GM18867 (cell line): ENCODE measurements around the gene GOLGA8H.
"Not testable (repeated sequence)": the region's sequence is repeated elsewhere in the genome, so short reads cannot be mapped to it uniquely, and the experiment has no call there.

ENCODE experiments used
- ATAC-seq: cut with Tn5 transposase; IDR thresholded peaks from one replicate; pipeline ENCODE4 v1.9.1; 2021; ENCODE audit warnings: mild to moderate bottlenecking, moderate library complexity; ENCODE audit not compliant: unreplicated experiment

Gene GOLGA8H, protein sequence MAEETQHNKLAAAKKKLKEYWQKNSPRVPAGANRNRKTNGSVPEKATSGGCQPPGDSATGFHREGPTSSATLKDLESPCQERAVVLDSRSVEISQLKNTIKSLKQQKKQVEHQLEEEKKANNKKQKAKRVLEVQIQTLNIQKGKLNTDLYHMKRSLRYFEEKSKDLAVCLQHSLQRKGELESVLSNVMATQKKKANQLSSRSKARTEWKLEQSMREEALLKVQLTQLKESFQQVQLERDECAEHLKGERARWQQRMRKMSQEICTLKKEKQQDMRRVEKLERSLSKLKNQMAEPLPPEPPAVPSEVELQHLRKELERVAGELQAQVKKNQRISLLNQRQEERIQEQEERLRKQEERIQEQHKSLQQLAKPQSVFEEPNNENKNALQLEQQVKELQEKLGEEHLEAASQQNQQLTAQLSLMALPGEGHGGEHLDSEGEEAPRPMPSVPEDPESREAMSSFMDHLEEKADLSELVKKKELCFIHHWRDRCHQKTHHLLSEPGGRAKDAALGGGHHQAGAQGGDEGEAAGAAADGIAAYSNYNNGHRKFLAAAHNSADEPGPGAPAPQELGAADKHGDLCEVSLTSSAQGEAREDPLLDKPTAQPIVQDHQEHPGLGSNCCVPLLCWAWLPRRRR

DNA sequence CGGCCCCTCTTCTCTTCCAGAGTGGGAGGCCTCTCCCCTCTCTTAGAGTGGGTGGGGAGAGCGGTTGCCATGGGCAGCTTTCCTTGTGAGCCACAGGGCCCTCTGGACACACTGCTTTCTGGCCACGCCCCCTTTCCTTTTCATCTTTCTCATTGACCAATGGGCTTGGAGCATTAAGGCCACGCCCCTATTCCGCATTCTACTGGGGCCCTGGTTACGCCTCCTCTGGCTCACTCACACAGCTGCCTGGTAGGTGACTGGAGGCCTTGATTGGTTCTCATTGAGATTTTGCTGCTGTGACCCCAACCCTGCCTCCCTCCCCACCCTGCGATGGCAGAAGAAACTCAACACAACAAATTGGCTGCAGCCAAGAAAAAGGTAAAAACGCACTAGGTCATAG is at the start of gene GOLGA8H:
Gene GOLGA8H (plus strand): TSS at position 233 of the 400 bp plus-strand sequence. CDS start 98 bp downstream, at position 331.
- not testable (repeated sequence) for ATAC-seq

DNA sequence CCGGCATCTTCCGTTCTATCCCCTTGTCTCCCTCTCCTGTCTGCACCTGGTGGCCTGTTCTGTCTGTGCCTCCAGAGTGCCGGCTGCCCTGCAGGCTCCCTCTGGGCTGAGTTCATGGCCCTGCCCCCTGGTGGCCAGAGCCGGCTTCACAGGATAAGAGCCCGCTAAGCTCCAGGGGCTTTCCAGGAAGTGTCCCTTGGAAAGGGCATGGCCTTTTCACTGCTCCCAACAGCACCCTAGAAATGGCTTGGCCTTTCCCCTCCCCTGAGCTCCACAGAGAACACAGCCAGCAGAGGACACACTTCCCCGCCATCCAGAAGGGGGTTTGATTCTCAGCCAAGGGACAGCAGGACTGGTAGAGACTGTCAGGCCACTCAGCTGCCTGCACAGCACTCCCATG is 36.9 kb upstream of the GOLGA8H start:
- ATAC-seq = peak; percentile 58

DNA sequence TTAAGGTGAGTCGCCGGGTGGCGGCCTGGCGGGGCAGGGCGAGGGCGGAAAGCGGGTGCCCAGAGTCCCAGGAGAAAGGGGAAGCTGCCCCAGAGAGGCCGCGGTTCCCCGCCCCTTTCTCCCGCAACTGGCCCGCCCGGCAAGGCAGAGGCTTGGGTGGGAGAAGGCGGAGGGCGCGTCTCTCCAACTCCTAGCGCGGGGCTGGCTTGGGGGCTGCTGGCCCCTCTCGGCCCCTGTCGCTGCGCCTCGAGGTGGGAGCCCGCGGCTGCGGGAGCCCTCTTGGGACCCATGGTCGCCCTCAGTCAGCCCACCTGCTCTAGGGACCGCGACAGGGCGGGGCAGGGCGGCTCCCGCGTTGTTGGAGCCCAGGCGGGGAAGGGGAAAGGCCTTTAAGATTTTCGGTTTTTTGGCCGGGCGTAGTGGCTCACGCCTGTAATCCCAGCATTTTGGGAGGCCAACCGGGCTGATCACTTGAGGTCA is 30.8 kb upstream of the GOLGA8H start:
- ATAC-seq = not testable (repeated sequence)

DNA sequence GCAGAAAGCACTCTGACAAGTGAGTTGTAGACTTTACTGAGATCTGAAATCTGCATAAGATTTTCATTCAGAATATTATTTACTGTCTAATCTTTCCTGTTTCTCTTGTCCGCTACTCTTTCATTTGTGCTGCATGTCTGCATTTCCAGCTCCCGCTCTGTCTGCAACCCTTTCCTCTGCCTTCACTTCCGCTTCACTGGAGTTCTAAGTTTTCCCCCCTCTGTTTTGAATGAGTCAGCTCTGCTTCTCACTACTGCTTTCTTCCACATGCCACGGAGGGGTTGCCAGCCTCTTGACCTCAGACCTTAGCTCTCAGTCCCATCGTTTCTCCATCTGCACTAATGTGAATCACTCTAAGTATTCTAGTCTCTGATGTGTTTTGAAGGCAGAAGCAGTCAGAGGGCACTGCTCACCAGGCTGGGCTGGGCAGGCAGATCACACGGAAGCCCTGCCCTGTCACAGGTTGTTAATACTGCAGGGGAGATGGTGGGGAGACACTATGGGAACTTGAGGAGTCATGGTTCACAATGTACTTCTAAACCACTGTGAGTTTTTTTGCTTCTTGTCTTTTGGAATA is 24.3 kb upstream of the GOLGA8H start:
- not testable (repeated sequence) for ATAC-seq

DNA sequence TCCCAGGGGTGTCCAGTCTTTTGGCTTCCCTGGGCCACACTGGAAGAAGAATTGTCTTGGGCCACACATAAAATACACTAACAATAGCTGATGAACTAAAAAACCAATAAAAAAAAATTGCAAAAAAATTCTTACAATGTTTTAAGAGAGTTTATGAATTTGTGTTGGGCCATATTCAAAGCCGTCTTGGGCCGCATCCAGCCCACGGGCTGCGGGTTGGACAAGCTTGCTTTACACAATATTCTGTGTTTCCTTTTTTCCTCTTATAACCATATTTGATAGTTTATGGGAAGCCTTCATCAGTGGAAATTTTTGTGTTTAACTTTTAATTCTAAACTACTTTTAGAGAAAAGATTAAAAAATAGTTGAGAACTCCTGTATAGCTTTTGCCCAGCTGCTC is 23.1 kb upstream of the GOLGA8H start:
- not testable (repeated sequence) for ATAC-seq

DNA sequence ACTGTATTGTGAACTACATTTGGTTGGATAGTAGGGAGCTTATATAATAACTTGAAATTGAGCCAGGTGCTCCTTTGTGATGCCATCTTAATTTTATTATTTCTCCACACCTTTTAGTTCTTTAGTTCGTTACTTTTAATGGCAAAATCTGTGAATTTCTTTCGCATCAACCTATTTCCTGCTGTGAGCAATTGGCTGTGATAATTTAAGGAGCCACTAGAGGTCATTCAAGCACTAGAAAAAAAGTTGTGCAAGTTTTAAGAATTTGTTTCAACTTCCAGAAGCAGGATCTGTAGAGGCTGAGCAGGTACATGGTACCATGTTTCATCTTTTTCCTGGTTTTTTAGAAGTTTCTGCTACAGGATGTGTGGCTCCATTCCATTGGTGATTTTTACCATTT is 4.9 kb upstream of the GOLGA8H start:
- ATAC-seq = not testable (repeated sequence)

DNA sequence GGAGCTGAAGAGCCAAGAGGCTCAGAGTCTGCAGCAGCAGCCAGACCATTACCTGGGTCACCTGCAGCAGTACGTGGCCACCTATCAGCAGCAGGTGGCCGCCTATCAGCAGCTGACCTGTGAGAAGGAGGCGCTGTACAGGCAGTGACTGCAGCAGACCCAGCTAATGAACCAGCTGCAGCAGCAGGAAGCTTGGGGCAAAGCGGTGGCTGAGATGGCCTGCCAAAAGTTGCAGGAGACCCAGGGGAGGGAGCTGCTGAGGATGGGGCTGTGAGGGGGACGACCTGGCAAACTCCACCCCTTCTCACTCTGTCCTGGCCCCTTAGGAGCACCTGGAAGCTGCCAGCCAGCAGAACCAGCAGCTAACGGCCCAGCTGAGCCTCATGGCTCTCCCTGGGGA is 8.4 kb downstream of the GOLGA8H start:
- ATAC-seq = not testable (repeated sequence)

DNA sequence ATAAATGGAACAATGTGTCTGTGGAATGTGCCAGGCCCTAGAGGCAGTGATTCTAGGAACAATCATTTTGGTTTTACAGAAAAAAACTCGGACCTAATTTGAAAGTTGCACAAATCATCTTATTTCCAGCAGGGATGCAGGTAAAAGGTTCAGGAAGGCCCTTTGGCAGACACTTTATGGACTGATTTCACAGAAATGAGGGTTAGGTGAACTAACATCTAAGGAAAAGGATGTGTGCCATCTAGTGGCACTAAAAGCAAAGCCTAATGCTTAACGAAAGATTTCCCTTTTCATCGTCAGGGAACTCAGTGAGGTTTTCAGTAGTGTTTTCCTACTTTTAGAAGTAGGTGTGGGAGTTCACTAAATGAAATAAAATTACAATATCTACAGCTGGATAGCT is 17.5 kb downstream of the GOLGA8H start:
- ATAC-seq = not testable (repeated sequence)

DNA sequence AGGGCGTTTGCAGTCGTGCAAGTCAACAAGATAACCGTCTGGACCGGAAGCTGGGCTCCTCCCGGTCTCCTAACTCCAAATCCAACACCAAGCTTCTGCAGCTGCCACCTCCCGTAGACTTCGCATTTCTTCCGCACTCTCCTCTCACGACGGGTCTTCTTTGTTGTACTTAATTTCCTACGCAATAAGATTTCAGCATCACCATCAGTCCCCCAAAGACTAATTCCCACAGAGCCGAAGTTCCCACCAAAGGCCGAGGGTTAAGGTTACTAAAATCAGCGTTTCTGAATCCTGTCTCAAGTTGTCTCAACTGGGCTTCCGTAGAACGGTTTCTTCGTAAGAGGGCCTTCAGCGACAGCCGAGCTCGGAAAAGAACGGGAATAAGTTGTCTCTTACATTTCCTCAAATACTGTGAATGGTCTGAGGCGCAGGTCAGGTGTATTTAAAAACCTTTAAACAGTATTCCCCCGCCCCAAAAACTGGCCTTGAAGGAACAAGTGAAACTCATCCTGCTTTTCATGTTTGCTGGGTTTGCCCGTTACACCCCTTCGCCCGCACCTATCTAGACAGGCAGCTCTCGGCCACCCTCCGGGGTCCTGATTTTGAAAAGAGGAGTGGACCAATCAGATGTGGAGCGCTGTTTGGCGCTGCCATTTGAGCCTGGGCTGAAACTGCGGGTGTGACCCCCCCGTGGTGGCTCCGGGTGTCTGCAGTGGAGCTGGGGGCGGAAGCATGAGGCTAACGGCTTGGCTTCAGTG is 21.8 kb downstream of the GOLGA8H start, which contains the start of gene ARHGAP11B:
Gene ARHGAP11B (plus strand): TSS at position 693 of the 758 bp plus-strand sequence.
- peak; percentile 89 for ATAC-seq

DNA sequence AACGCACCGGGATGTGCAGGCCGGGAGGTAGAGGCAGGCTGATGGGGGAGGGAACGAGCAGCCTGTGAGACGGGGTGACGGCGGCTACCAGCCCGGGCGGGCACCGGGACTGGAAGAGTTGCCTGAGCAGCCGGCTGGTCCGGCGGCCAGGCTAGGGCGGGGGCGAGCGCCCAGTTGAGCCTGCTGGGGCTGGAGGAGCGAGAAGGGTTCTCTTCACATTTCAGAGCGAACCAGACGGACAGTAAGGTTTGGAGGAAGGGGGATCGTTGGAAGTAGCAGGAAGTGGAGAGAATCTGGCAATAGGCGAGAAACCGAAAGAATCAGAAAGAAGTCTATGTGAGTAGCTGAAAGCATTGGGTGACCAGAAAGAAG is 22.4 kb downstream of the GOLGA8H start:
- peak; percentile 6 for ATAC-seq

DNA sequence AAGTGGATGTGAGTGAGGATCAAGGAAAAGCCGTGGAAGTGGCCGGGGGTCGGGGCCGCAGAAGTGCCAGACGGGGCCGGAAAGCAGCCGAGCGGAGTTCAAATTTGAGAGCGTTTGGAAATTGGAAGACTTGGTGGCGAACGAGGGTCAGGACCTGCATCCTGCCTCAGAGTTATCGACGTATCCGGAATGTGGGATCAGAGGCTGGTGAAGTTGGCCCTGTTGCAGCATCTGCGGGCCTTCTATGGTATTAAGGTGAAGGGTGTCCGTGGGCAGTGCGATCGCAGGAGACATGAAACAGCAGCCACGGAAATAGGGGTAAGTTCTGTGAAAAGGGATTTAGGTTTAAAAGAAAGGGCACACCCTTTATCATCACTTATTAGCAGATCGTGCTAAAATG is 22.8 kb downstream of the GOLGA8H start:
- not testable (repeated sequence) for ATAC-seq

DNA sequence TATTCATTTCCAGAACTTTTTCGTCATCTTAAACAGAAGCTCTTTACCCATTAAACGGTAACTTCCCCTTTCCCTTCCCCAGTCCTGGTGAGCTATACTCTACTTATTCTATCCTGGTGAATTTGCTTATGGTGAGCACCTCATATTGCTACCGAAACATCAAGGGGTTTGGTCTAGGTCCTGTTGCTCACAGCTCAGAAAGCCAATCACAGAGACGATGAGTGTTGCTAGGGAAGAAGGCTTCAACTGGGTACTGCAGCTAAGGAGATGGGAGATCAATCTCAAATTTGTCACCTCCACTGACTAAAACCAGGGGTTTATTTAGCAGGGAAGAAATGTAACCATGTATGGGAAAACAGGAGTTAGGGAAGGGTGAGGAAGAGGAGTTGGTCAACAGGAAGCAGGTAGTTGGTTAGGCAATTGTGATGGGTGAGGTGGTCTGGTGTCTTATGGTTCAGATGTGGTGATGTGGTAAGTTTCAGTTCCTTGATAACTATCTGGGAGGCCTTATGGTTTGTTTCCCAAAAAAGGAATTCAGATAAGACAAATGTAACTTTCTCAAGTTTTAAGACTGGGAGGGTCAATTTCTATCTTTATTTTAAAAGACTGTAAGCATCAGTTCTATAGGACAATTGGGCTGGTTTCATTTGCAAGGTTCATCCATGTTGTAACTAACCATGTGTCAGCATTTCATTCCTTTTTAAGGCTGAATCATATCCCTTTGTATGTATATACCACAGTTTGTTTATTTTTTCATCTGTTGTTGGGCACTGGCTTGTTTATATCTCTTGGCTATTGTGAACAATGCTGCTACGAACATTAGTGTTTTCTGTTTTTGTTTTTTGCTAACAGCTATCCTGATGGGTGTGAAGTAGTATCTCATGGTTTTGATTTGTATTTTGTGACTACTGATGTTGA is 46.4 kb downstream of the GOLGA8H start:
- ATAC-seq = peak; percentile 81

DNA sequence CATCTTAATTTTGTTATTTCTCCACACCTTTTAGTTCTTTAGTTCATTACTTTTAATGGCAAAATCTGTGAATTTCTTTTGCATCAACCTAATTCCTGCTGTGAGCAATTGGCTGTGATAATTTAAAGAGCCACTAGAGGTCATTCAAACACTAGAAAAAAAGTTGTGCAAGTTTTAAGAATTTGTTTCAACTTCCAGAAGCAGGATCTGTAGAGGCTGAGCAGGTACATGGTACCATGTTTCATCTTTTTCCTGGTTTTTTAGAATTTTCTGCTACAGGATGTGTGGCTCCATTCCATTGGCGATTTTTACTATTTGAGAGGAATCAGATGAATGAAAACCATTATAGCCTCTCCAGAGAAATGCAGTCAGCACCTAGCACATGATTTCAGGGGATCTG is 57.3 kb downstream of the GOLGA8H start:
- not testable (repeated sequence) for ATAC-seq
